ENCODE data around the gene SH3BGRL3.
A peak's percentile ranks its signal among the peaks of the same experiment; 100 is the strongest.

- TF ChIP-seq CTCF (IDR thresholded peaks at IDR 0.05) (peak; percentile 49 to 66 (median 61)), POLR2A (IDR thresholded peaks at IDR 0.05) (no peak)
Observed at GRCh38 chr1:26284597-26285347, 4.9 kb downstream of the SH3BGRL3 start.

Data from body of pancreas (tissue), 4 donors.